ENCODE results near the gene GBE1.

GBE1 gene

DNA sequence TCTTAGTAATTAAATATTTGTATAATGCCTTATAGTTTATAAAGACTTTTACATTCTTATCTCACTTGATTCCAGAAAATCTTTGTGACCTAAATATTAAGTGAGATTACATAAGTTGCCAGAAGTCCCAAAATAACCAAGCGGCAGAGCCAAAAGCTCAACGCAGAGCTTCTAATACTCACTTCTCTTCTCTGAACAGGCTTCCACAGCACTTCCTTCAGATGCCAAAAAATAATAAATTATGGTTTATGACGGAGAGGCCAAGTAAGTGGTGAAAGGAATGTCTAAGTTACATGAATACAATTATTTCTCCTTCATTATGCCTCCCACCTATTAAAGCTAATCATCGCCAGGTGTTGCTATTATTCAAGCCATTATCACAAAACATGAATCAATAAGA lies 110.3 kb downstream of the GBE1 start:
- no peak overlapping the region for H3K27ac ChIP-seq
- CTCF ChIA-PET, result no interaction called here
- TF ChIP-seq CTCF (conservative IDR thresholded peaks at IDR 0.05; ENCODE audit: low read depth), result no peak
- POLR2A ChIA-PET (ENCODE audit: low non-redundant PET), result no interaction called here
- no peak for DNase-seq (ENCODE audit: low spot score)

- TF ChIP-seq CTCF (conservative IDR thresholded peaks at IDR 0.05; ENCODE audit: low read depth), result no peak
- DNase-seq (ENCODE audit: low spot score), result no peak
- ChIA-PET CTCF (interaction anchor here (0.6 kb wide), 1 partner anchor 45 kb away, joined by 4 read pairs; no protein-coding TSS in a partner anchor), POLR2A (ENCODE audit: low non-redundant PET) (no interaction called here)
- H3K27ac ChIP-seq, result no peak overlapping the region
Measured at GRCh38 chr3:81650187-81650586, 111.3 kb downstream of the GBE1 start.

- ChIA-PET POLR2A (ENCODE audit: low non-redundant PET) (no interaction called here), CTCF (no interaction called here)
- TF ChIP-seq CTCF (conservative IDR thresholded peaks at IDR 0.05; ENCODE audit: low read depth), result no peak
- no peak overlapping the region for H3K27ac ChIP-seq
- no peak for DNase-seq (ENCODE audit: low spot score)
Measured at GRCh38 chr3:81645248-81645647, 116.2 kb downstream of the GBE1 start.

GRCh38 chr3:81643721-81644120 lies 117.7 kb downstream of the GBE1 start:
- DNase-seq (ENCODE audit: low spot score), result peak; percentile 1
- H3K27ac ChIP-seq, result no peak overlapping the region
- no peak; the same call in 1 of the 2 replicates for TF ChIP-seq CTCF (conservative IDR thresholded peaks at IDR 0.05; ENCODE audit: low read depth)
- ChIA-PET POLR2A (ENCODE audit: low non-redundant PET) (no interaction called here), CTCF (no interaction called here)

DNA sequence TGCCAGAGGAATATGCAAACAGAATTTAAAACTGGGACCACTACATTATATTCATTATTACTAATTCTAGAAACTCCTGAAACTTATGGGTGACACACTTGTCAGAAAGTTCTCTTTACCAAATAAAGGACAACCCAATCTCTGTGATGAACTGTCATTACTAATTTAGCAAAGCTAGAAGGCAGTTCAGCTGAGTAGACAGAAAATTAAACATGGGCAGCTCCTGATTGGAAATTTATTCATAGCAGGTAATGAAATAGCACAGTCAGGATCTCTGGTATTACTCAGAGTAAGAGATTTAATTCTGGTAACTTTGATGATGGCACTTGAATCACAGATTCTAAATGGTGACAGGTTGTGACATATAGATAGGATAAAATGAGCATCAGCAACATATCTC lies 123.0 kb downstream of the GBE1 start:
- TF ChIP-seq CTCF (conservative IDR thresholded peaks at IDR 0.05; ENCODE audit: low read depth), result no peak
- H3K27ac ChIP-seq, result no peak overlapping the region
- ChIA-PET POLR2A (ENCODE audit: low non-redundant PET) (no interaction called here), CTCF (no interaction called here)
- no peak for DNase-seq (ENCODE audit: low spot score)

DNA sequence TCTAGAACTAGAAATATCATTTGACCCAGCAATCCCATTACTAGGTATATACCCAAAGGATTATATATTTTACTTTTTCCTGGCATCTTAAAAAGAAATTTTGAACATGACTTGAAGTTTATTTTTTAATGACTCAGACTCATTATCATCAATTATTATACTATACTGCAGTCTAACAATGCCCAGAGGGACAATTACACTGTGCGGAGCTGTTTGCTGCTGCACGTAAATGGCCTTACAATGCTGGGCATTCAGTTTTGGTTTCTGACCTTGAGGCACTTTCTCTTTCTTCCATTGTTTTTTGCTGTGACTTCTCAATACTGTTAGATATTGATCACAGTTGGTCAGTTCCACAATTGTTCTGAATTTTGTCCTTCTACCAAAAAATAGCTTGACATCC lies 128.8 kb downstream of the GBE1 start:
- POLR2A ChIA-PET (ENCODE audit: low non-redundant PET), result no interaction called here
- CTCF ChIA-PET, result no interaction called here
- DNase-seq (ENCODE audit: low spot score), result no peak
- H3K27ac ChIP-seq, result no peak overlapping the region
- TF ChIP-seq CTCF (conservative IDR thresholded peaks at IDR 0.05; ENCODE audit: low read depth), result no peak

- CTCF ChIA-PET, result interaction anchor here (0.7 kb wide), 1 partner anchor 63 kb away, joined by 4 read pairs; no protein-coding TSS in a partner anchor
- no peak for DNase-seq (ENCODE audit: low spot score)
Measured at GRCh38 chr3:81624756-81625155, 136.7 kb downstream of the GBE1 start.

More at GRCh38 chr3:81624756-81625155, 136.7 kb downstream of the GBE1 start:
- no peak for TF ChIP-seq CTCF (conservative IDR thresholded peaks at IDR 0.05; ENCODE audit: low read depth)
- no peak overlapping the region for H3K27ac ChIP-seq
- POLR2A ChIA-PET (ENCODE audit: low non-redundant PET), result no interaction called here

Measured in RWPE1 (cell line).